Activated CD4-positive, alpha-beta T cell treated with anti-CD3 and anti-CD28 coated beads, Interleukin-2, amount 50 U/mL, for 48 hours (primary cell): ENCODE measurements around the gene ATXN1.
A peak's percentile ranks its signal among the peaks of the same experiment; 100 is the strongest.

ENCODE experiments used
- DNase-seq, 2 experiments: peaks; one replicate each; pipeline ENCODE4 v3.0.0-alpha.2; 2020

Gene ATXN1

DNA sequence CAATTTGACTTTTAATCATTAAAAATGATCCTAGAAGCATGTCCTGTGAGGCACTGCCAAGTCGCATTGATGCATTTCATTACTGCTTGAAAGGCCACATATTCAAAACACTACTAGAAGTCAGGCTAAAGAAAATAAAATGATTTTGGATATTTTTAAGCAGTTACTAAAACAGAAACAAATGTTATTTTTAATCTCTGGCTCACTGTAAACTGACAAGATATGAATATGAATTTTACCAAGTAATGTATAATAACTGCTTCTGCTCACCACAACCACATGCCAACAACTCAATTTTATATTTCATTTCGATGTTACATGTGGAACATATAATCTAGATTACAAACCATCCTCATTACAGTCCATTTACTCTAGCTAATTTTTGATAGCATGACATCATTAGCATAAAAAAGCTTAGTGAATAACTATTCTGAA is 90.6 kb downstream of the ATXN1 start:
- no peak for DNase-seq

DNA sequence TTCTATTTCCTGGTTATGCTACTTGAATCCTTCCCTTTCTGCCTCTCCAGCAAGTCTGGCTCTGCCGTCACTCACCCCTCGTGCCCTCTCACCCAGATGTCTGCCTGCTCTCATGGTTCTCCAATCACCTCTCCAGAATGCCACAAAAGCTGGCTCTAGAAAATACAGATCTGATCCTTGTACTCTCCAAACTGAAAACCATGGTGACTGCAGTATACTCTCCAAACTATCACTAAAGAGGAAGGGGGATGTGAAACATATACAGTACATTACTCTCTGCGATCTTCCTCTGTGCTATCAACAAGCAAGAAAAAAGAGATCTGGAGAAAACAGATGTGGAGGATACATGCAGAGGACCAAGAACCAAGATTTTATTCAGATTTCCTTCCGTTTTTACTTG is 91.1 kb downstream of the ATXN1 start:
- DNase-seq, result no peak

DNA sequence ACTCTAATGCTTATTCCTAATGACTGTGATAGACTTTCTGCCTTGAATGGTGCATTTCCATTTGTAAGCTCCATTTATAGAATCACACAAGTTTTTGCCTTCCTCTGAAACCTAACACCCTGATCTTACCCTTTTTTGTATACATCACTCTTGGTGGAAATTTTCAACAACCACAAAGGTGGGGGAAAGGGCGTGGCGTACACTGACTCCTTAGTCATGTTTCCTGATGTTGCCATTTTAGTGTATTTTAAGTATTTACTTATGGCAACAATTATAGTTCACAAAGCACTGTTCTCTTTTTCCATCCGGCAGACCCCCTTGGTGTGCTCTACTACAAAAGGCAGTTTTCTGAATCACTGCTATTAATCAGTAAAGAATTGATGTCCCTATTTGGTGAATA is 92.0 kb downstream of the ATXN1 start:
- peak; percentile 62 to 78 for DNase-seq

DNA sequence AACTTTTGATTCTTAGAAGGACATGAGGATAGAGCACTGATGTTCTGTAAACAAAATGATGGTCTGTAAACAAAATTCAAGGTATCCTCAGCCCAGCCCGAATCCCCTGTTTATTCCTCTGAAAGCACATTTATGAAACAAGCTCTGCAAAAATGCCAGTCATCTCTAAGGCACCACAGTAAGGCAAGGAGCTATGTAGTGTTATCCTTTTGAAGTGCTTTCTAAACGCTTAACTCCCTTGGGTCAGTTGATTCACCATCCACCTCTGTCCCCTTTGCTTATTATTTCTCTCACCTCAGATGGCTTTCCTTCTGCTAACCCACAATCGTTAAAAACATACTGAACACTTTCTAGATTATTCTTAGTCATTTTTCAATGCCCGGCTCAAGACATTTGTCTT is 93.8 kb downstream of the ATXN1 start:
- DNase-seq, result no peak

DNA sequence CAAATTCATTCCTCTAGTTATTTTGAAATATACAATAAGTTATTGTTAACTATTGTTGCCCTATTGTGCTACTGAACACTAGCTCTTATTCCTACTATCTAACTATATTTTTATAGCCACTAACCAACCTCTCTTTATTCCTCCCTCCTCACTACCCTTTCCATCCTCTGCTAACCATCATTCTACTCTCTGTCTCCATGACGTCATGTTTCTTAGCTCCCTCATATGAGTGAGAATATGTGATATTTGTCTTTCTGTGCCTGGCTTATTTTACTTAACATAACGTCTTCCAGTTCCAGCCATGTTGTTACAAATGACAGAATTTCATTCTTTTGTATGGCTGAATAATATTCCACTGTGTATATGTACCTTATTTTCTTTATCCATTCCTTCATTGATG is 95.3 kb downstream of the ATXN1 start:
- DNase-seq, result no peak

DNA sequence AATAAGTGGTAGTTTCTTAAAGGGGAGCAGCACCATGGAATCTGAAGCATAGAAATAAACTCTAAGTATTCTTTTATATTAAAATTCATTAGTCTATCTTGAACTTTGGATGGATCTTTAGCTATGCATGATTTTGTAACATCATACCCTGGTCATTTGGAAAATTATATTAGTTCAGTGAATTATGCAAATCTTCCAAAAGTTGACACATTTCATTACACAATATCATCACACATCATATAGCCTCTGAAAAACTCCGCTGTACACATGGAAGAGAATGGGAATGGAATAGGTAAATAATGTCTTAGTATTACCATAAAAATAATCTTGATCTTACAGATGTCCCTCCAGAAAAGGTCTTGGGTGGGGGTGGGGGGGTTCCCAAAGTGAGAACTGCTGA is 96.1 kb downstream of the ATXN1 start:
- DNase-seq, result no peak

DNA sequence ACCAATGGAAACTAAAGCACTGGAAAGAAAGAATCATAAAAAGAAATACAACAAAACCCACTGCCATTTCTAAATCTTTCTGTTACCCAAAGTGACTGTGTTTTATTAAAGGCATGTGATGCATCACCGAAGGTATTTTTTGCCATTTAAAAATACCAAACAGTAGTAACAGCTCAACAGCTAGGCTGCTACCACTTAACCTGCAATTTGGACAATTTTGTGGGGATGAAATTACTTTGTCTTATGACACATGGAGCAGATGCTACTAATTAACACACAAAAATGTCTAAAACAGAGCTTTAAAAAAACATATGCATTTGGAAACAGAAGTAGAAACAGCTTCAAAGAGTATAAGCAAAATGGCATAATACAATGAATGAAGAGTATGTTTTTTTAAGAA is 97.4 kb downstream of the ATXN1 start:
- DNase-seq, result no peak

DNA sequence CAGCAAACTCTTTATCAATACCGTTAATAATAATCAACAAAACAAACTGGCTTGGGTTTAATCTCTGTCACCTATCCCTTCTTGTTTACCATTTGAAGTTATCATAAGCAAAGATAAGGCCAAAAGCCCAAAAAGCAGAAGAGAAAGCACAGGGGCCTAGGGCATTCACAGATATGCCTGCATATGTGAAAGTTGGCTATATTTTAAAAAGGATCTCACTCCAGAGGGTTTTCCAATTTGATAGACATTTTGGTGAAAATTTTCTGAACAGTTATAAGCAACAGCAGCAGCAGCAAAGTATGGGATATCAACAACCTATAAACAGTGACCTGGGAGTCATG is 101.1 kb downstream of the ATXN1 start:
- DNase-seq, result no peak

DNA sequence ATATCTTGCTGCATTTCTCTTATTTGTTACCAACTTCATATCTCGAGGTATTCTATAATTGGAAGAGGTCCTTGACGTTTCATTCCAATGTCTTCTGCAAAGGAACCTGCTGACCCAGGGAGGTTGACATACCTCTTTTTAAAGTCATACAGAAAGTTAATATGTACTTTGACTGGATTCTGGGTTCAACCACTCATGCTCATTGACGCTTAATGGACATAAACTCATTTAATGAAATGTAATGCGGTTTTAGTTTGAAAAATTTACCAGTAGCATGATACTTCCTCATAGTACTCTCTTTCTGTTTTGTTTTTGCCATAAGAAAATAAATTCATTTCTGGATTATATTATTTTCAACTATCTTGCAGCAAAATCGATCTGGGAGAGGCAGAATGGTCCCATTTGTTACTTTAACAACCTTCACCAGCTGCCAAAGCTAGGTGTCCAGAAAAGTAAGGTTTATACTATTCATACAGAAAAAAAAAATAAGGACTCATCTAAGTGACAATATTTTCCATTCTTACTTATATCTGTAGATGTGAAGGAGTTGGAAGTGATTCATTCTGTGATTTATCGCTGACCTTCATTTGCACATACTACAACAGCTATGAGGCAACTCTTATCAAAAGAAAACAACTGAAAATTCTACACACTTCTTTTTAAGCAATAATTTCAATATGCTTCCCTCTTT is 101.6 kb downstream of the ATXN1 start:
- DNase-seq, result no peak

DNA sequence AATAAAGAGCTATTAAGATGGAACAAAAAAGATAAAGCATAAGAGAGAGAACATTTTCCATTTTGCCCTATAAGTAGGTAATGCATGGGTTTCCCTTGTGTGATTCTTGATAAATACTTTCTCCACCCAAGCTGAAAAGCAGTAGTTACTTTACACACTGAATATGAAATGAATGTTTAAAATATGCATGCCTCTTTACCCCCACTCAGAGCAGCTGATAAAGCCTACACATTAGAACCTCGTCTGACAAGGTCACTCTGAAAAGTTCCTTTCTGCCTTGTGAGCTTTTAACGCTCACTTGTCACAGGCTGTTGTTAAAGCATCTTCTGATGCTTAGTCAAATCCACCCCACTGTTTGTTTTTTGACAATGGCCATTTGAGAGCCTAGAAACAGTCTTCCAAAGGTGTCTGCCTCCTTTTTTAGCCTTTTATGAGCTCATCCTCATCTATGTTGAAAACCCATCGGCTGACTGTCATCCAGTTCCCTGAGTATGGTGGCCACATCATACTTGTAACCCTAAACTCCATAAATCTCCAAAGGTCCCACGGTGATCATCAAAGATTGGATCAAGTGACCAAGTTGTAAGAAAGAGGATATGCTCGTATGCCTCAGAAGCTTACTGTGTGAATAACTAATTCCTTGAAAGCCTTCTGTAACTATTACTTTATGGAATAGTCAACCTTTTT is 102.8 kb downstream of the ATXN1 start:
- no peak for DNase-seq

DNA sequence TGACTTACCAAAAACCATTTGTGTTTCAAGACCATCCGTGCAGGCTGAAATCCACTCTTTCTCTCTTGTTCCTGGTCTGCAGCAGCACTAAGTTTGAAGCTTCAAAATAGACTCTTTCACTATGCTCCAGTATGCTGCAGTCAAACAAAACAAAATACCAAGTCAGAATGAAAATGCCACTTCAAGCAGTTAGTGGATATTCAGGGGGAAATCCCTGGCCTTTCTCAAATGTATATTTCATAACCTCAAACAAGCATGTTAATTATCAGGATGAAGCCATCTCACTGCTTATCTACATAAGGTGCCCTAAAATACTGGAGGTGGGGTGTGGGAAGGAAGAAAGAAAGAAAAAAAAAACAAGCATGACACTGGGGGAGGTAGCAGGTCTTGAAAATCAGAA is 103.5 kb downstream of the ATXN1 start:
- peak in 1 of 2 experiments; percentile 12 for DNase-seq

DNA sequence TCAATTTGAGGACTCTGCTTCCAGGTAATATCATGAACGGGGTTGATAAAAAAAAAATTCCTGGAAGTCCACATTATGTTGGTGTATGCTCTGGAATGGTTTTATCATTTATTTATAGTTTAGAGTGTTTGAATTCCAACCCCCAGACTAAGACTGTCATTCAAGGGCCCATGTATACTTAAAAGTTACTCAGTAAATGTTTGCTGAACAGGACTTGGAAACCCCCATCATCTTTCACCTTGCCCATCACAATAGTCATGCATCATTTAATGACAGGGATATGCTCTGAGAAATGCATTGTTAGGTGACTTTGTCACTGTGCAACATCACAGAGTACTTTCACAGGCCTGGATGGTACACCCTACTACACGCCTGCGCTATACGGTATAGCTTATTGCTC is 104.8 kb downstream of the ATXN1 start:
- DNase-seq, result no peak

DNA sequence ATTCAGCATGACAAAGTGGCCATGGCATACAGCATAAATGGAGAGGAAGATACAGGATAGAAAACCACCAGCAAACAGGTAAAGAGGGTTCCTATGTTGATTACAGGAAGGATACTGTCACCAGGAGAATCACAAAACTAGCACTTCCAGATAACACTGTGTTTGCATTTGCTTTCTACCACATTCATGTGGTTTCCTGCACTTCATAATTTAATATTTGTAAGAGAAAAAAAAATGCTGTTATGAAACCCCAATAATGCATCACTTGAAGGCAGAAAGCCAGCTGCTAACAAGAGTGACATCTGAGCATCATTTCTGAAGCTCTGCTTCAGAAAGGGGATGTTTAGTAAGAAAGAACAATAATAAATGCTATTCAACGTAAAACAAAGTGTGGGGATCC is 106.6 kb downstream of the ATXN1 start:
- no peak for DNase-seq

DNA sequence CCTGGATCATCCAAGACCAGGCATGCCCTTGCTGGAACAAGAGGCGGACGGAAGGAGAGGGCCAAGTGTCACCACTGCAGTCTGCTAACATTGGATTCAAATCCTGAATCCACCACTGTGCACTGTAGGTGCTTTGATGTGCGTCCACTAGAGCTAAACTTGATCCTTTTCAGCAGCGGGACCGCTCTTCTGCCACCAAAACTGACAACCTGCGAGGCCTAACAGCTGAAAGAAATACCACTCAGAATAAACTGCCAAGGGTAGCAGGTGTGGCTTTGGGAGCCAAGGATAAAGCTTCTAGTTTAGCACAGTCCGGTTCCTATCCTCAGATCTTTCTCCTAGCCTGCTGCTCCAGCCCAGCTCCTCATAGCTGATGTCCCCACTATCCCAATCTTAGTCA is 108.0 kb downstream of the ATXN1 start:
- DNase-seq, result no peak

DNA sequence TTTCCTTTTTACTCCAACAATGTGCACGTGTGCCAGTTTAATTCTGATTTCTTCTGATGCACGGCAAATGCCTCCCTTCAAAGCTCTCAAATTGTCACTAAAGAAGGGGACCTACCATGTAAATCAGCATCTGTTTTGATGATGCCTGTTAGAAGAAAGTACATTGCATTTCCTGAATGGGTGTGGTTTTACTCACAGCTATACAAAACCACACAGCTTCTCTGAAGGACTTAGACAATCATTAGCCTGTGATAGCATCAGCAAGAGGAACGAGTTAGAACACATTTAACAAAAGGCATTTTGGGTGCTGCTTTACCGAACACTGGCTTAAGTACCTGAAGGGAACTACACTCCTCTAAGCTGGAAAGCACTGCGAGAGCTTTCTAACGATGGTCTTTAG is 109.4 kb downstream of the ATXN1 start:
- no peak for DNase-seq

DNA sequence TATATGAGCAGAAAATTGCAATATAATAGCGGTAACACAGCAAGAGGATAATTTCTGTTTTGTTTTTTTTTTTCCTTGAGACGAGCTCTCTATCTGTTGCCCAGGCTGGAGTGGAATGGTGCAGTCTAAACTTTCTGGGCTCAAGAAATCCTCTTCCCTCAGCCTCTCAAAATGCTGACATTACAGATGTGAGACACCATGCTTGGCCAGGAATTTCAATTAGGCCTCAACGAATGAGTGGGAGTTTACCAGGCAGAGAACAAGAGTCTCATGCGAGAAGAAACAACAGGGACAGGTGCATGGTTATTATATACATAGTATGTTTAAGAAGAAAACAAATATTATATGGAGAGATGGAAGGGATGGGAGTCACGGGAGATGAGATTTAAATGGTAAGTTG is 111.4 kb downstream of the ATXN1 start:
- DNase-seq, result no peak

DNA sequence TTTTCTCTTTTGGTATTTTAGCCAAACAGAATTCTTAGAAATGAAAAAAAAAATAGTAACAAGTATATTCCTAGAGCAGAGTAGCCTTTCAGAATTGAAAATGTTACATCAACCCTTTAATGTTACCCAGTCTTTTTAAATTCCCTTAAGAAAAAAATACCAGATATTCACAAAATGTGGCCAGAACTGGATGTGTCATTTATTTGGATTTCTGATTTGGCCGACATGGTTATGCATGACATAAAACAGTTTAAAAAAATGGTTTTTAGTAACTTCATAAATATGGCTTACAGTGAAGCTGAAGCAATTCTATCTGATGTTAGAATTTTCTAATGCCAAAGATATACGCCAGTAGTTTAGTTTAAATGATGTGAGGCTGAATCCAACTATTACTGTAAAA is 112.0 kb downstream of the ATXN1 start:
- no peak for DNase-seq

DNA sequence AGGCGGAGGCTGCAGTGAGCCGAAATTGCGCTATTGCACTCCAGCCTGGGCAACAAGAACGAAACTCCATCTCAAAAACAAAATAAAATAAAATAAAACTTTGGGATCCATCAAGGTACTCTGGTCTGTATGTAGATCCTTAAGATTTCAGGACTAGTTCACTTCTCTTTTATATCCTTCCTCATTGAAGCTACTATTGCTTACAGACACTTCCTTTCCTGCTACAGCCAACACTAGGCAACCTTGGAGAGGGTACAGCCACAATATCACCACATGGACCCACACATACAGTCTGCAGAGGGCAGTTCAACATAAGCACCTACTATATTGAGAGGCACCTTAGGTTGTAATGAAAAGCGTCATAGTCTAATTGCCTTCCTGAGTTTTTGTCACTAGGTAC is 113.3 kb downstream of the ATXN1 start:
- DNase-seq, result no peak

DNA sequence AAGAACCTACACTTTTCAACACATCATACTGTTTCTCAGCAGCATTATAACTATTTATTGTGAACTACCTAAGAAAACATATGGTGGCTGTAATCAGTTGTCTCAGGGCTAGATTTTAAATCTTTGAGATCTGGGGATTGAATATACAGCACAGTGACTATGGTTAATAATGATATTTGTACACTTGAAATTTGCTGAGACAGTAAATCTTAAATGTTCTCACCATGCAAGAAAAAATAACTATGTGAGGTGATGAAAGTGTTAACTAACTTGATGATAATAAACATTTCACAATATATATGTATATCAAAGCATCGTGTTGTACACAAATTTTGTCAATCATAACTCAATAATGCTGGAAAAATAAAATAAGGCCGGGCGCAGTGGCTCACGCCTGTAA is 113.8 kb downstream of the ATXN1 start:
- no peak for DNase-seq

DNA sequence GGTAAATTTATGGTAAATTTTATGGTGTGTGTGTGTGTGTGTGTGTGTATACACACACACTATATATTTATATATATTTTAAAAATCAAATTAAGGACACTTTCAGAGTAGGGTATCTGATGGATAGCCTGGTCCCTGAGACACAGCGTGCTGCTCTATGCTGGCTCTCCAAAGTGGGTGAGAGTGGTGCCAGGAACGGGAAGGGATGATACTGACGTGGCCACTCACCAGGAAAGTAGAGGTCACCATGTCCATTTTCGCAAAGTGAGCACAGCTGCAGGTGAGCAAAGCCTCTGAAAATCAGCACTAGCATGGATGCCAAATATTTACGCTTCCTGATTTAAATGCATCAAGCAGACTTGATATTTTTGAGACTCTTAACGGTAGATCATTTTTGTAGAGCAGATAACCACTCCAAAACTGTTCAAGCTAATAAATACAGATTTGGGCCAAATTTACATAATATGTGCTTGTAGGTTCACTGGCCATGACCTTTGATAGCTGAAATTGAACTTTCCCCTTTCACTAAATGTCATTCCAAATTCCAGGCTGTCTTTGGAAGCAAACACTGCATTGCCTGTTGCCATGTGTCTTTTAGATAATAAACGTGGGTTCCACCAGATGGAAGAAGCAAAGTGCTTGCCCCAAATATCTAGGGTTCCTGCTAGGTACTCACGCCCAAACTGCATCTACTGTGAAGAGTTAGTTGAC is 116.6 kb downstream of the ATXN1 start:
- DNase-seq, result no peak

DNA sequence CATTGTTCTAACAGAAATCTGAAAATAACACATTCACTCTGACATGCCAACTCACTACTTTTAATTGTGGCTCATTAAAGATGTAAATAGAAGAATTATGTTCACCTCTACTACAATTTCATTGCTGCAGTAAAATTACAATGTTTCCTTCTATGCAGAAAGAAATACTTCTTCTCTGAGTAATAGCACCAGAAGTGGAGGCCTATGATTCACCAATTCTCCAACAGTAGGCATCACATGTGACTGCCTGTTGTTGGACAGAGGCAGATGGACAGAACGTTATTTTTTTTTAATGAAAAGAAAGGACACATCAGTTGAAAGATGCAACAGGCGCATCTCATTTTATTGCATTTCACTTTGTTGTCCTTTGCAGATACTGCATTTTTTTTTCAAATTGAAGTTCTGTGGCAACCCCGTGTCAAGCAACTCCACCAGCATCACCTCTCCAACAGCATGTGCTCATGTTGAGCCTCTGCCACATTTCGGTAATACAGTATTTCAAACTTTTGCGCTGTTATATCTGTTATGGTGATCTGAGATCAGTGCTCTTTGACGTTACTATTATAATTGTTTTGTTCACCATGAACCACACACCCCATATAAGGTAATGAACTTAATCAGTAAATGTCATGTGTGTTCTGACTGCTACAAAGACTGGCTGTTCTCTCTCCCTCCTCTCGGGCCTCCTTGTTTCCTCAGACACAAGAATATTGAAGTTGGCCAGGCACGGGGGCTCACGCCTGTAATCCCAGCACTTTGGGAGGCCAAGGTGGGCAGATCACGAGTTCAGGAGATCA is 121.4 kb downstream of the ATXN1 start:
- DNase-seq, result no peak

DNA sequence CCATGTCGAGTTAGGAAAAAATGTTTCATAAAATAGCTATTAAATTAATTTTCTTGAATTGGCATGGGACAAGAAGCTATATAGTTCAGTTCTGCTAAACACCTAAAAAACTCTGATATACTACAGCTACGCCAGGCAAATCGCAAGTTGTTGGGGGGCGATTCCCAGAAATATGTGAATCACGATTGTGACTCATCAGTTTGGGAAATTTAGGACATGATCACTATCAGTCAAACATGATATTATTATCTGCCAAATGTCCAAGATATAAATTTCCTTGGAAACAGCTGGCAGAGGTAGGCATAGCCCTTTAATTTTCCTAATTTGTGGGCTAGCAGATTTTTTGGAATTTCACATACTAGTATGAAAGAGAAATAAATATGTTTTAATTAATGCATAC is 123.6 kb downstream of the ATXN1 start:
- DNase-seq, result no peak

DNA sequence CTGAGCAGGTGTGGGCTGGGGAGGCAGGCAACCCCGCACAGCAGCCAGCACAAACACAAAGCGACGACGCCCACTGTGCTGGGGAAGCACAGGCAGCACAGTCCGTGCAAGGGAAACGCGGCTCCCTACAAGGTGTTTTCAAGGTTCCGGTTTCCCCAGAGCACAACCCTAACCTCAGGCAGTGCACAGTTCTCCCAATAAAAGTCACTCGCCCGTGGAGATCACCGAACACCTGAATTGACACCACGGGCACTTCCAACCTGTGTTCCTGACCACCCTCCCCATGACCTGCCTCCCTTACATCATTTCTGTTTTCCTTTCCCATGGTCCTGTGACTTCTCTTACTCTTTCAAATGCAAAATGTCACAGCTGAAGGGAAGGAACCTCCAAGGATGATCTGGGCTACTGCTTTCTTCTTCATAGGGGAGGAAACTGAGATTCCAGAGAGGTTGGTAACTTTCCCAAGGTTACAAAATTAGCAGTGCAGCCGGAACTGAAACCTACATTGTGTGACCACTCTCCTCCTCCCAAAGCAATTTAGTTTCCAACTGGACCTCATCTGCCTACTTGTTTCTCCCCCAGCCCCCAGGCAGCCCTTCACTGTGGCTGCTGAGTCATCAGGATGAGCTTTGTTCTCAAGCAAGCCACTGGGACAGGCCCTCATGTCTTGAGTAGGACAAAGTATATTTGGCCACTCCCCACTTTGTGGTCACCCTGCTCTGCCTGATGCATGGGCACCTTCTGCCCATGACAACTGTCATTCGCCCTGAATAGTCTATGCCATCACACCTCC is 125.3 kb downstream of the ATXN1 start:
- DNase-seq, result peak in 1 of 2 experiments; percentile 33
